GM21619 (cell line): Measurements from ENCODE around the gene CDH23.

ENCODE experiments used
- ATAC-seq: cut with Tn5 transposase; IDR thresholded peaks from one replicate; pipeline ENCODE4 v1.9.1; 2021; ENCODE audit not compliant: unreplicated experiment

Gene CDH23

DNA sequence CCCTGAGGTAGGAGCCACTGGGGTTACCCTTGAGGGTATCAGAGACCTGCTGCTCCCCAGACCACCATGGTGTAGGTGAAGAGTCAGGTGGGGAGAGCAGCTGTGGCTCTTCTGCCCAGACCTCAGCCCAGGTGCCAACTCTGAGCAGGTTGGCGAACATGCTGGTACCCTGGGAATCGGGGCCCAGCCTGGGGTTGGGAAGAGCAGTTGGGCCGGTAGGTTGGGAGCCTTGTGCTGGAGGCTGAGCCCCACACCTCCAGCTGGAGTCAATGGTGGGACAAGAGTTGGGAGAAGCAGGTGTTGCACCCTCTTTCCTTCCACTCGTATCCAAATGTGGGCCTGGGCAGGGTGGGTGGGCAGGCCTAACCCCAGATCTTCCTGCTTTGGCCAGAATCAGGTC is 114.5 kb downstream of the CDH23 start:
- no peak for ATAC-seq

DNA sequence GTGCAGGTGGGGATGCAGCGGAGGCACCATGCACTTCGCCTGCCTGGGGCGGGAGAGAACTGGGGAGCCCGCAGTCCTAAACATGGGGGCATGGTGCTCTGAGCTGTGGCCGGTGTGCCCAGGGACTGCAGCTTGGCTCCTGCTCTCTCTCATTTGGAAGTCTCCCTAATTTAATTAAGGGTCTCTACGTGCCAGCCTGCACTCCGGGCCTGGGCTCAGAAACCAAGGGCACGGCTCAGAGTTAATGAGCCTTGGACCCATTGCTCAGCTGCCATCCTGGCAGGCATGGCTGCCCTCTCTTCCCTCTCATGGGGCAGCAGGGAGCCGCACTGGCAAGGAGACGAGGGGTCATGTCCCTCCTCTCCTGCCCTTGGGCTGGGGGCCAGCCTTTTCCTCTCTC is 115.6 kb downstream of the CDH23 start:
- ATAC-seq: no peak

DNA sequence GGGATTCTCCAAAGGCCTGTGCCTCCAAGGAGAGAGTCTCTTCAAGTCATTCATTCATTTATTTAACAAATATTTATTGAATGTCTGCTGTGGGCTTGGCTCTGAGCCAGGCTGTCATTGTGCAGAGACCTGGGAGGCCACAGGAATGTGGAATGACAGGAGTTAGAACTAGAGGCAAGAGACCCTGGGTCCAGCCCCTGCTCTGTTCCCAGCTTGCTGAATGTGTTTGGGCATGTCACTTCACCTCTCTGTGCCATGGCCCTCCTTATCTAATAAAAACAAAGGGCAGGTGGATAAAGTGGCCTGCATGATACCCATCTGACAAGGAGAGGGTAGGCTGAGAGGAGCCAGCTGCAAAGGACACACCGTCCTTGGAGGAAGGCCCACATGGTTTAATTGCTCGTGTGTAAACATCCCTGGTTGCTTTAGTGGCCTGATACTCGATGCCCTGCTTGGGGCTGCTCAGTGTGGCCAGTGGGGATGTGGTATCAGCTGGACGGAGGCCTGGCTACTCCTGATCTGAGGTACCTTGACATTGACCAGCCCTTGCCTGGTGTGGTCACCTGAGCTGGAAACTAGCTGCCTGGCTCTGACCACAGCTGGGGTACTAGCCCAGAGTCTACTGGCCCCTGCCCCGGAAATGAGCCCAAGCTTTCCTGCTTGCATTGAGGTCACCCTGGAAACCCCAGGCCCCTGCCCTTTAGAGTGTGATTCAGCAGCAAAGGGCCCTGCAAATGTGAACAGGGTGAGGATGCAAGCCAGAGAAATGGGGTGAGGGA is 116.2 kb downstream of the CDH23 start:
- no peak for ATAC-seq

DNA sequence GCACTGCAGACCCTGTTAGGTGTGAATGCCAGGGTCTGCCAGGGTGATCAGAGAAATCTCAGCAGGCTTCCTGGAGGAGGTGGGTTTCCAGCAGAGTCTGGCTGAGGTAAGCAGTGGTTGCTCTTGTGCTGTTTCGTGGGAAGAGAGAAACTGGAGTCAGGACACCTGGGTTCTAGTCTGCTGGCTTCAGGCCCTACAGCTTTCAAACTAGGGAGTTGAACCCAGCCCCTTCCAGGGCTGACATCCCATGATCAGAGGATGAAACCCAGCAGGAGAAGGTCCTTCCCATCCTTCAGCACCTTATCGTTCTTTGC is 116.8 kb downstream of the CDH23 start:
- no peak for ATAC-seq

DNA sequence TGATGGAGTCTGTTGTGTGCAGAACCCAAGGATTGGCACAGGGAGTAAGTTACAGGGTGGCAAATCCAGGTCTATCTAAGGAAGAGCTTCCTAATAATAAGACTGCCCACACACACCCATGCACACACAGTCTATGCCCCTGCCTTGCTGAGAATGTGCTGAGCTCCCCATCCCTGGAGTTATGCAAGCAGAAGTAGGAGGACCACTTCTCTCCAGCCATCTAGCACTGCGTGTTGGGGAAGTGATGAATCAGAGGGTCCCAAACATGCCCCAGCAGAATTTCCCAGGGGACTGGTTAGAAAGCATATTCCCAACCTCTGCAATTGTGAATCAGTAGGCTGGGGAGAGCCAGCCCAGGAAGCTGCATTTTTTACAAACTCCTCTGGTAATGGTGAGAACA is 117.2 kb downstream of the CDH23 start:
- ATAC-seq: no peak

DNA sequence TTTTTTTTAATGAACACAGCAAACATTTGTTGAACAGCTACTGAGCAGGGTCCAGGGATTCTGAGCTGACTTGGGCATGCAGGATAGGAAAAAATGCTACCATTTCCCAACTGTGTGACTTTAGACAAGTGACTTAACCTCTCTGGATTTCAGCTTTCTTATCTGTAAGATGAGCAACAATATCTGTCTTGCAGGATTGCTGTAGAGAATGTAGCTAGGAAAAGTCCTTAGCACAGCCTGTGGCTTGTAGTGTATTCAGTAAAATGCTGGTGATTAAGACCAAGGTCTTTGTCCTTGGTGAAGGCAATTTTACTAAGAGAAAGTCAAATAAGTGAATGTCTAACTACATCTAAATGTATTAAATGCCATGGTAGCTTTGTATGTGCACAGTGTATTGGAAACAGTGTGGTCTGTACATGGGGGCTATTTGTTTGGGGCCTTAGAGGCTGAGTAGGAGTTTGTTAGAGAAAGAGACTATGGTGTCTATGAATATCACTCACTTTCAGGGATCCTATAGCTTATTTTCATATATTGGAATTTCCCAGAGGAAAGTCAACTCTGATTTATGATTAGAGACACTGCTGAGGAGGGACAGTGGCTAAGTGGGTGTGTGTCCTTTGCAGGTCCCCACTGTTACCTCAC is 118.9 kb downstream of the CDH23 start:
- no peak for ATAC-seq

DNA sequence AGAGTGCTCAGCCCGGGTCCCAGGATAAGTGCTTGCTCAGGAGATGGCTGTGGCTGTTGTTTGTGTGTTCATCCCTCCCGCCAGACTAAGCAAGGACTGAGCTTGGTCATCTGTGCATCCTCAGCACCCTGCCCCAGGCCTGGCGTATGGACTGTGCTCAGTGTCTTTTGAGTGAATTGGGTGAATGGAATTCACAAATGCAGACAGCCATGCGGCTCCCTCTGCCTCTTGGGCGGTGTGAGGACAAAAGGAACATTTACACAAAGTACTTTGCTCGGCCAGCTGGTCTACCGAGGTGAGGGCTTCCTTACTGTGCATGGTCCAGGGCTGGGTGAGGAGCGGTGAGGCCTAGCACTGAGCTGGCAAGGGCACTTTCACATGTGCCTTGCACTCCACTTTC is 120.2 kb downstream of the CDH23 start:
- ATAC-seq: no peak

DNA sequence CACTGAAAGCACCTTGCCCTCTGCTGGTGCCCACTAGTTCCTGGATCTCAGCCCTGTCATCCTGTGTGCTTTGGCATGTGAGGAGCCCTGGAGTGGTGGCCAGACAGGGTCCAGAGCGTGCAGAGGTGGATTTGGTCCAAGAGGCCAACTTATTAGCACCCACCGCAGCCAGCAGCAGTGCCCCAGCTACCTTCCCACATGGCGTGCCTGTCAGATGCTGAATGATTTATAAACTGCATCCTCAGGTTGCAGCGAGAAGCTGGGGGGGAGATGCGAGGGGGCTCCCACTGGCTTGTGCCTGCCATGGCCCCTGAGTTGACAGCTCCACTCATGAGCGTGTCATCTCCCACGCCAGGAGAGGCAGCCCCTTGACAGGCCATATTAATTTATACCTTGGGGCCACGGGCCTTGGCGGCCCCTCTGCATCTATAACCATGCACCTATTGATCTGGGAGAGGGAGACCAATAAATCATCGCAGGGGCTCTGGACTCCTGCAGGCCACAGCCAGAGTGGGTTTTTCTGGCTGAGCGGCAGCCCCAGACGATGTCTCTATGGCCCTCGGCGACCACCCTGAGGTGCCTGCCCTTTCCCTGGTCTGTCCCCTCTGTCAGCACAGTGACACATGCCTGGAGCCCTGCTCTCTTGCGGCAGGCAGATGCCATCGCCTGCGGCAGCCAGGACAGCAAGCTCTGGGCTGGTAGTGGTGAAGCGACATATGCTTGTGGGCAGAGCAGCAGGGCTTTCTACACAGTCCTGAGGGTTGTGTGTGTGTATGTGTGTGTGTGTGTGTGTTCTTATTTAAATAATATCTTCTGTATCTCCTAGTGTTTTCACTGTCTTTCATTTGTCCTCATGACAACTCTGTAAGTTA is 120.8 kb downstream of the CDH23 start:
- ATAC-seq: no peak

DNA sequence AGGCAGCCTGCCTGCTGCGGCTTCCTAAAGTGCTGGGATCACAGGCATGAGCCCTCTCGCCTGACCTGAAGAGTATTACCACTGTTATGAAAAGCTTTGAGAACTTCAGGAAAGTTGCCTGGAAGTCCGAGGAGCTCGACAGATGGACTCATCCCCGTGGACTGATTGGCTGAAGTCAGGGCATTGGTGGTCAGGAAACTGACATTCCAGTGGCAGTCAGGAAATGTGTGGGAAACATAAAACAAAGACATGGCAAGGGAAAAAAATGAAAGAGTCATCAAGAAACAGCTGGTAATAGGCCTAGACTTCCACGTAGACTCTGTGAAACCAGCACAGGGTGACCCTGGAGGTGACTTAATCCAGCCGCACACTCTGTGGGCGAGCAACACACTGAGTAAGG is 123.3 kb downstream of the CDH23 start:
- no peak for ATAC-seq

DNA sequence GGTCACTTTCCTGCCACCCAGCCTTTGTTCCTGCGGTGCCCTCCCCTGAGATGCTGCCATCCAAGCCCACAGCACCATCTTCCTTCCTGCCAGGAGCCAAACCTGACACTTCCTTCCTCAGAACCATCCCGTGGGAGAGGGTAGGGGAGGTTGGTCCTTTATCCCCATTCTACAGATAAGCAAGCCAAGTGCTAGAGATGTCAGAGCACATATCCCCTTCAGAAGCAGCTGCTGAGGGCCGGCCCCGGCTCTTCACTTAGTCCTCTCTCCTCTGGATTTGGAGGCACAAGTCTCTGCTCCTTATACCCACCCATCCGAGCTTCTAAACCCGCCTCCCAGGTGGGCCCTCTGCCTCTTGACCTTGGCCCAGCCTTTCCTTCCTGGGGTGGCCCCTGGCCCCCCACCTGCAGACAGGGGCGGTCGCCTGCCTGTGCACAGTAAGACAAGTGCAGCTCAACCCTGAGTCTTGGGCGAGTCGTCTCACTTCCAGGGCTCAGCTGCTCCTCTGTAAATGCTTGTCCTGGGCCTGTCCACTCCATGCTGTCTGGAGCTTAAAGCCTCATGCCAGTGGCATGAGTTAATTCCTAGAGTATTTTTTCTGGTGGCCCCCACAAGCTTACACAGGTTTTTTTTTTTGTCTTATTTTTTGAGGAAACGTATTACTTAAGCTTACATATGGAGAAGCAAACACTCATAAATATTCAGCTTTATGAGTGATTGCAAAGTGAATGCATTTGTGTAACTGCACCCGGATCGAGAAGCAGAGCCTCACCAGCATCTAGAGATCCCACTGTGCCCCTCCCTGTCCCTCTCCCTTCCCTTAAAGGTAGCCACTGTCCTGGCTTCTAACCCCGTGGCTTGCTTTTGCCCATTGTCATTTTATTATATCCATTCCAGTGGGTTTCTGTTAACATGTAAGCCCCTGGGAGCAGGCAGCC is 125.1 kb downstream of the CDH23 start:
- ATAC-seq: no peak

DNA sequence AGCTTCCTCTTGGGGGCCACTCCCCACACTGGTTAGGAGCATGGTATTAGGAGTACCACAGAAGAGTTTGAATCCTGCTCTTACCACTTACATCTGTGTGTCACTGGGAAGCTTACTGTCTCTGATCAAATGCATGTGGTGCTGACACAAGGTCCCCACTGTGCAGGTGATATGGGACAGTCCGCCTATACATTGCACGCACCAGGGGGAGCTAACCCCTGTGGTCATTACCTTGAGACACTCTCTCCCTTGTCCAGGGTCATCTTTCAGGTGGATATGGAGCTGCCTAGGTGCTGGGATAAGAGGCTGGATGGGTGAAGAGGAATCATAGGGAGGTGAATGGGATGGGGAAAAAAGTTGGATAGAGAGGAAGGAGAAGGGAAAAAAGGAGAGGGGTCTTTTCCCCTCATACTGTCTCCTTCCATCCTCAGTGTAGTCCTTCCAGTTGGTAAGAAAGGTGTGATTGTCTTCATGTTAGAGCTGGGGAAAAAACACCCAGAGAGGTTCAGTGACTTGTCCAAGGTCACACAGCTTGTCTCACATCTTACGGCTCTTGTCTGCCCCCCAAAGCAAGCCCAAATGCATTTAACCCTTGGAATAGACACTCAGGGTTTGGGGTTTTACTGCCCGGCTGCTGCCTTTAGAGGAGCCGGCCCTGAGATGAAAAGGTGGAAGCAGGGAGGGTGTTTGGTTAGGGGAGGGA is 125.9 kb downstream of the CDH23 start:
- no peak for ATAC-seq

DNA sequence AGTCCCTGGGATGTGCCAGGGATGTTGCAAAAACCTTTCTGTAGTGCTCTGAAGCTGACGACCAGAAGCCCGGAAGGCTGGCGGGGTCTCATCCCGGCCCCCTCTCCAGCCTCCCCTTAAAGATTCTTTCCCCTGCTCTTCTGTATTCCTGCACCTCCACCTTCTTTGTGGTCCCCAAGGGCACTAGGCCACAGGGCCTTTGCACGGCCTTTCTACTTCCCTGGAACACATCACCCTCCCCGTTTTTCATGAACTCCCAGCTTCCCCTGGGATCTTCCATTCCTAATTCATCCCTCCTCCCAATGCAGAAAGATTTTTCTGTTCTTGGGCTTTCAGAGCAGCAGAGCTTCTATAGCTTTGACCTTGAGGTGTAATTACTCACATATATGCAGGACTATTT is 127.0 kb downstream of the CDH23 start:
- ATAC-seq: no peak

DNA sequence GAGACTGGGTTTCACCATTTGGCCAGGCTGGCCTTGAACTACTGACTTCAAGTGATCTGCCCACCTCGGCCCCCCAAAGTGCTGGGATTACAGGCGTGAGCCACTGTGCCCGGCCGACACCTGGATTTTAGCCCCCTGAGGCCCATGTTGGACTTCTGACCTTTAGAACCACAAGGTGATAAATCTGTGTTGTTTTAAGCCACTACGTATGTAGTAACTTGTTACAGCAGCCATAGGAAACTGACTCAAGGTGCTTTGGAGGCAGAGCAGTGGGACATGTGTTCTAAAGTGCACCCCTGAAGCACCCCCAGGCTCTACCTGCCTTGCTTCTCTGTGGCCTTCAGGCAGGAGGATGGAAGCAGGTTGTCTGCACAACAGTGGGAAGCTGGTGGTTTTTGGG is 128.4 kb downstream of the CDH23 start:
- ATAC-seq: no peak

DNA sequence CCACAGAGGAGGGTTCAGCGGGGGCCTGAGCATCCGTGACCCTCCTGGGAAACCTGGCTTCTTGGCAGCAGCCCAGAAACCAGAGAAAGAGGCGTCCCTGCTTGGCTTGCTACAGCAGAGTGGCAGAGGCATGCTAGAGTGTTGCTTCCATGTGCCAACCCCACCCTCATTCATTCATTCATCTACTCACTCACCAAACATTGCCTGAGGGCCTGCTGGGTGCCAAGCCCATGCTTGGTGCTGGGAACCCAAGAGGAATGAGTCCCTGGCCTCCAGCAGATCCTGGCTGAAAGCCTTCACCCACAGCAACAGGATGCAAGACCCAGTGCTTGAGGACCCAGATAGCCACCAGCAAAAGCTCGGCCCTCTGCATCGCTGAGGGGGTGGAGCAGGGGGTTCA is 129.0 kb downstream of the CDH23 start:
- ATAC-seq: no peak

DNA sequence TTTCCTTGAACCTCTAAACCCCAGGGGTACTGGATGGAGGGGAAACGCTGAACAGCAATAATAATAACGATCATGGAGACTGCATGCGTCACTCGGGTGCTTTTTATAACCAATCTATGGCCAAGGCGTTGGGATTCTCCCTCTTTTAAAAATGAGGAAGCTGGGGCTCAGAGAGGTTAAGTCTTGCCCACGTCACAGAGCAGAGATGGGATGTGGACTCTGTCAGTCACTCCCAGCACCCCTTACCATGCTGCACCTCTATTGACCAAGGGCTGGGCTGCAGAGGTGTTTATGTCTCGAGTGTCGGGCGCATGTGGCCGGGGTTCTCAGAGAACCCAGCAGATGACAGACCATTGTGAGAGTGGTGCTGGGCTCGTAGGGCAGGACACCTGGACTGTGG is 129.9 kb downstream of the CDH23 start:
- ATAC-seq: no peak

DNA sequence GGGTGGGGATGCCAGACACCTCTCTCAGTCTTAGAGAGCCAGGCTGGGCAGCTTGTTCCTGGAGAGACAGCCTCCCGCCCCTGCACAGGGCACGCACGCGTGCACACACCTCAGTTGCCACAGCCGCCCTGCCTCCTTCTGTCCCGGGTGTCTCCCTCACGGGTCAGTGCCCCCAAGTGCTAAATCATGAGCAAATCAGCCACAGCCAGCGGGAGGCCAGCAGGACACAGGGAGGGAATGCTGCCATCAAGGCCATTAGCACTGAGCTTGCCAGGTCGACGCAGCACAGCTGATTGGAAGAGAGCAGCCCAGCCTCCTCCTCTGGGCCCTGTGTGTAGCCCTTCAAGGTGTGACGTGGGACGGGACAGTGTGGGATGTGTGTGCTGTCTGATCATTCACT is 130.4 kb downstream of the CDH23 start:
- ATAC-seq: no peak

DNA sequence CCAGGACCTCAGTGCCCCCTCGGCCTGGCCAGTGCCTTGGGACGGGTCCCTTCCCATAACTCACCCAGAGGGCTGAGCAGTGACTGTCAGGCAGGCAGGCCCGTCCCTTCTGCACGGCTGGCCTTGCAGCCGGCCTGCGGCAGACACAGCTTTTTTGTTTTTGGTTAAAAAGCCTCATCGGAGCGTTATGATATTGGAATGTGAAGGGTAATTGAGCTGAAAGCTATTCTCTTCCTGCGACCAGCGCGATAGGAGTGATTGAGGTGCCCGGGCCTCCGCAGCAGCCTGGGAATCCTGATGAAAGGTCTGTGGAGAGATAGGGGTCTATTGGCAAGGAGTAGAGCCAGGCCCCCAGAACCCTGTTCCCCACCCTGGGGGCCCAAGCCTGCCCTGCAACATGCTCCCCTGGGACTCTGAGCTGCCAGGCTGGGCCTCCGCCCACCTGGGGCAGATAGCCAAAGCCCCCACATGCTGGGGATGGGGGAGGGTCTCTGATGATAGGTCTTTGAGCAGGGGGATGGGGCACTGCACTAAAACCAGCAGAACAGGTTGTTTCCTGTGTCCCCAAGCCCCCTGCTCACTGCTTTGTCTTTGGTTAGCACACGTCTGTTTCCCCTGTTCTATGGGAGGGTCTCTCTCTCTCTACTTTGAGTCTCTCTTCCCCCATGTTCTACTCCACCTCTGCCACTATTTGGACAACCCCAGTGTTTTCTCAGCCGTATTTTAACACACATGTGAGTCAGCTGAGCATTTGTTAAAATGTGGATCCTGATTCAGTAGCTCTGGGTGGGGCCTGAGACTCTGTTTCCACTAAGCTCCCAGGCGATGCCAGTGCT is 131.9 kb downstream of the CDH23 start:
- ATAC-seq: no peak

DNA sequence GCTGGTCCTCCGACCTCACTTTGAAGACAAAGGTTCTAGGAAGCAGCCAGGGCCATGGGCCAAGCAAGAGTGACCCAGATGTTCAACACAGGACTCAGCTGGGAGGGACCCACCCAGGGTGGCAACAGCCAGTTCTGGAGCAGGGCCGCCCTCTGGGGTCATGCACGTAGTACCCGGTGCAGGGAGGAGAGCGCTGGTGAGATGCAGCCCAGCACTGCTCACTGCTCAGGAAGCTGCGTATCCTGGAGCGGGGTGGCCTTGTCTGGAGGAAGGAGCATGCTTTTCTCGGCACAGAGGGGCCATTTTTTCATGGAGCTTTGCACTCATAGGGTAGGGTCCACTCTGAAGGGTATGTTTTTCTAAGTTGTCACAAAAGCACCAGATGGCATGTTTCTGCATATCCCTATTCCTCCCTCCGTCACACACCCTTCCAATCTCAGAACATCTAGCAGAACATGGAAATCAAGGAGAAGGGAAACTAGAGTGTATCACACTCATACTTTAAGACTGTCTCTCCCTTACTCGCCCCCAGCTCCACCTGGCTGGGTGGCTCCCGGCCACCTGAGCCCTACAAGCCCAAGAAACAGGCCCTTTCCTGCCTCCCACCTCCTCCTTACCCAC is 132.6 kb downstream of the CDH23 start:
- ATAC-seq: no peak

DNA sequence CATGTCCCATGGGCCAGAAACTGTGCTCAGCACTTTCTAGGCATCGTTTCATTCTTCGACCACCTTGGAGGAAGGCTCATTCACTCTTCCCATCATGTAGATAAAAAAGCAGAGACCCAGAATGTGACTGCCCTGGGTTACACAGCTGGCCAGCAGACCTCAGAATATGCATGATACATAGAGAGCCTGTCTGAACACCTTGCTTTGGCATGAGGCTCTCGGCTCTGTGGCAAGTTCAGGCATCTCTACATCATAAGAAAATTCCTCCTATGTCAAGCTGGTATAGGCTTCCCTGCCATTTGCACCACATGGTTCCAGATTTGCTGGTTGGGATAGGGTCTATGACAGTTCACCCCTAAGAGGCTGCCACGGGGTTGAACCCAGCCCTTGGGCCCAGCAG is 134.1 kb downstream of the CDH23 start:
- no peak for ATAC-seq
